Peyer's patch (tissue), 4 donors: ENCODE results near the gene PLCL1.

Source experiments
- POLR2A ChIP-seq, 2 donors: fragments of 450-650 bp; IDR thresholded peaks; one replicate each; pipeline ENCODE4 v1.5.1; 2017; ENCODE audit warnings: antibody characterized with exemption in 2 of 2, mild to moderate bottlenecking in 2 of 2, moderate library complexity in 2 of 2
- TF ChIP-seq, protein P1 (sequence below), 6 experiments: fragments of 450-650 bp in 4 of 6; fragments of 200-600 bp in 2 of 6; sonication (generic) in 1 of 6; IDR thresholded peaks; one replicate each; pipeline ENCODE4 v1.5.1; 2017 to 2019; ENCODE audit warnings: antibody characterized with exemption in 6 of 6, mild to moderate bottlenecking in 3 of 6, moderate library complexity in 1 of 6

DNA sequence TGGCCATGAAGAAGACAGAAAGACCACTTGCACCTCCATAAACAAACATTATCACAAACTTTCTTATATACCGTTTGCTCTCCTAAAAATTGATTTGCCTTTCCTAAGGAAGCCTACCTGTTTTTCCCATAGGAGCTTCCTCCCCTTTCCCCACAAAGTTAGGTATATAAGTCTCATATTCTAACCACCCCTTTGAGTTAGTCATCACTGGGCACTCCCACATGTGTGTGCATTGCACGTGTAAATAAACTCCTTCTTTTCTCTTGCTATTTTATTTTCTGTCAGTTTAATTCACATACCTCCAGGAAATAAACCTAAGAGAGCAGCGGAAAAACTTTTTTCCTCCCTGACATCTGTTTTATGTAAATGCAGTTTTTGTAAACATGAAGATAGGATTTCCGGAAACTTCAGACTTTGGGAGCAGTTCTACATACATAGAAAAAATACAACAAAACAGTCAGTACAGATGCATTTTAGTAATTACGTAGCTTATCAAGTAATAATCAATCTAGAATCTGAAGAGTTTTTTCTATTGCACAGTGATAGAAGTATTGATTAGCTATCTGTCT lies 46.6 kb downstream of the PLCL1 start:
- TF ChIP-seq, protein P1, sequence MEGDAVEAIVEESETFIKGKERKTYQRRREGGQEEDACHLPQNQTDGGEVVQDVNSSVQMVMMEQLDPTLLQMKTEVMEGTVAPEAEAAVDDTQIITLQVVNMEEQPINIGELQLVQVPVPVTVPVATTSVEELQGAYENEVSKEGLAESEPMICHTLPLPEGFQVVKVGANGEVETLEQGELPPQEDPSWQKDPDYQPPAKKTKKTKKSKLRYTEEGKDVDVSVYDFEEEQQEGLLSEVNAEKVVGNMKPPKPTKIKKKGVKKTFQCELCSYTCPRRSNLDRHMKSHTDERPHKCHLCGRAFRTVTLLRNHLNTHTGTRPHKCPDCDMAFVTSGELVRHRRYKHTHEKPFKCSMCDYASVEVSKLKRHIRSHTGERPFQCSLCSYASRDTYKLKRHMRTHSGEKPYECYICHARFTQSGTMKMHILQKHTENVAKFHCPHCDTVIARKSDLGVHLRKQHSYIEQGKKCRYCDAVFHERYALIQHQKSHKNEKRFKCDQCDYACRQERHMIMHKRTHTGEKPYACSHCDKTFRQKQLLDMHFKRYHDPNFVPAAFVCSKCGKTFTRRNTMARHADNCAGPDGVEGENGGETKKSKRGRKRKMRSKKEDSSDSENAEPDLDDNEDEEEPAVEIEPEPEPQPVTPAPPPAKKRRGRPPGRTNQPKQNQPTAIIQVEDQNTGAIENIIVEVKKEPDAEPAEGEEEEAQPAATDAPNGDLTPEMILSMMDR (IDR thresholded peaks at IDR 0.05), result no peak
- no peak for TF ChIP-seq POLR2A (IDR thresholded peaks at IDR 0.05)
